Keratinocyte (primary cell): ENCODE data around the gene WDR17. TPM values are rescaled to one million over a fixed set of nuclear protein-coding genes. Genes with fewer than 3 reads are reported as not detected.

Source experiments
- DNase-seq: peaks from one replicate; pipeline ENCODE4 v3.0.0-alpha.2; 2011; ENCODE audit warnings: low read depth, missing footprints, low spot score
- FAIRE-seq: peaks from 2 replicates; lab custom pipeline; 2011; peaks lifted over from hg19 to GRCh38; lab: Jason Lieb, UNC
- H2AFZ ChIP-seq: 2 replicates; pipeline ENCODE4 v1.6.0; 2012; ENCODE audit warnings: low read length, control low read depth, inconsistent platforms; ENCODE audit not compliant: control insufficient read depth
- H3K27ac ChIP-seq: 2 replicates; pipeline ENCODE4 v1.5.1; 2011; ENCODE audit warnings: low read length; ENCODE audit not compliant: control insufficient read depth, insufficient read depth
- H3K27me3 ChIP-seq: 3 replicates; pipeline ENCODE4 v1.6.0; 2011; ENCODE audit warnings: low read length; ENCODE audit not compliant: control insufficient read depth, insufficient read depth; ENCODE audit errors: extremely low read depth
- H3K36me3 ChIP-seq, 2 experiments: 2 replicates in 1 of 2; 3 replicates in 1 of 2; pipeline ENCODE4 v1.5.1; 2011; ENCODE audit warnings: low read length in 2 of 2, mild to moderate bottlenecking in 1 of 2; ENCODE audit not compliant: control insufficient read depth in 2 of 2, insufficient read depth in 2 of 2; ENCODE audit errors: extremely low read depth in 1 of 2
- H3K4me1 ChIP-seq: 3 replicates; pipeline ENCODE4 v1.5.1; 2011; ENCODE audit warnings: low read length; ENCODE audit not compliant: control insufficient read depth, insufficient read depth; ENCODE audit errors: extremely low read depth
- H3K4me2 ChIP-seq: 3 replicates; pipeline ENCODE4 v1.6.0; 2011; ENCODE audit warnings: low read depth, low read length; ENCODE audit not compliant: control insufficient read depth, insufficient read depth; ENCODE audit errors: extremely low read depth
- H3K4me3 ChIP-seq, 3 experiments: fragments of 200-600 bp in 1 of 3; sonication (generic) in 1 of 3; 2 replicates in 2 of 3; 3 replicates in 1 of 3; pipeline ENCODE4 v1.5.1; 2011 to 2016; ENCODE audit warnings: low read length in 3 of 3, mild to moderate bottlenecking in 3 of 3, control low read depth in 2 of 3, inconsistent platforms in 1 of 3, low read depth in 1 of 3, mixed read lengths in 1 of 3, mixed run types in 1 of 3, moderate library complexity in 1 of 3; ENCODE audit not compliant: control insufficient read depth in 2 of 3, insufficient read depth in 2 of 3; ENCODE audit errors: extremely low read depth in 1 of 3
- H3K79me2 ChIP-seq: 2 replicates; pipeline ENCODE4 v1.6.0; 2012; ENCODE audit warnings: low read length; ENCODE audit not compliant: control insufficient read depth, insufficient read depth
- H3K9ac ChIP-seq: 3 replicates; pipeline ENCODE4 v1.6.0; 2011; ENCODE audit warnings: low read length; ENCODE audit not compliant: control insufficient read depth, insufficient read depth; ENCODE audit errors: extremely low read depth
- H3K9me1 ChIP-seq: 3 replicates; pipeline ENCODE4 v1.6.0; 2011; ENCODE audit warnings: low read length; ENCODE audit not compliant: control insufficient read depth, insufficient read depth; ENCODE audit errors: extremely low read depth
- H3K9me3 ChIP-seq: 2 replicates; pipeline ENCODE4 v1.5.1; 2012; ENCODE audit warnings: low read depth, low read length; ENCODE audit not compliant: control insufficient read depth
- H4K20me1 ChIP-seq: 3 replicates; pipeline ENCODE4 v1.6.0; 2011; ENCODE audit warnings: low read length; ENCODE audit not compliant: control insufficient read depth, insufficient read depth; ENCODE audit errors: extremely low read depth
- CTCF ChIP-seq, 3 experiments: IDR thresholded peaks in 1 of 3; conservative IDR thresholded peaks in 1 of 3; optimal IDR thresholded peaks in 1 of 3; 2 replicates in 2 of 3; 3 replicates in 1 of 3; pipeline versions ENCODE3 to v1.5.1; 2011; ENCODE audit warnings: low read length in 3 of 3, mild to moderate bottlenecking in 3 of 3, moderate library complexity in 2 of 3, control low read depth in 1 of 3, inconsistent platforms in 1 of 3; ENCODE audit not compliant: insufficient read depth in 2 of 3; ENCODE audit errors: extremely low read depth in 1 of 3
- EZH2 ChIP-seq: IDR thresholded peaks from one replicate; pipeline ENCODE4 v1.6.1; 2012; ENCODE audit warnings: inconsistent platforms, mild to moderate bottlenecking, low read length, moderate library complexity
- dilution Hi-C: fragments of 300-500 bp; cut with MboI; formaldehyde crosslinking; loops from one replicate; pipeline ENCODE4 v1.7.0; 2020; ENCODE audit warnings: low sequenced_read_pairs; ENCODE audit not compliant: extremely low pct_ligation_motif_present
- polyA plus RNA-seq, 5 experiments: library from polyadenylated mRNA; depleted of rRNA in 3 of 5; stranded (reverse) in 3 of 5; stranded (forward) in 1 of 5; unstranded in 1 of 5; fragments of >200 nt; gene quantifications; 1 replicate in 1 of 5; 2 replicates in 3 of 5; 3 replicates in 1 of 5; pipeline versions ENCODE4 v1.2.1 to v1.2.3, GENCODE V29; 2011 to 2012; ENCODE audit warnings: missing spikeins in 2 of 5, low read depth in 1 of 5, low replicate concordance in 1 of 5

WDR17 gene
- polyA plus RNA-seq, 1 donor (not counting 4 experiments of a cell fraction or from before 2014, with no cell fraction given) = 1.1 TPM

- Histone ChIP-seq H3K79me2 (no peaks in the 10 kb centered on the region), H2AFZ (no peak overlapping the region), H3K27me3 (no peaks in the 10 kb centered on the region), H3K9ac (no peak overlapping the region), H3K4me2 (no peak overlapping the region), H3K36me3 (no peaks in the 10 kb centered on the region), H3K9me1 (no peaks in the 10 kb centered on the region), H3K4me3 (no peak overlapping the region), H4K20me1 (no peaks in the 10 kb centered on the region), H3K27ac (no peak overlapping the region), H3K4me1 (peaks cover 4% of the 10 kb centered on the region), H3K9me3 (no peaks in the 10 kb centered on the region)
- FAIRE-seq (no peak), DNase-seq (no peak)
- dilution Hi-C loops = no loop called here
- TF ChIP-seq EZH2 (no peak), CTCF (optimal IDR thresholded peaks at IDR 0.05 in 1 of 3, IDR thresholded peaks at IDR 0.05 in 1 of 3, conservative IDR thresholded peaks at IDR 0.05 in 1 of 3; ENCODE audit: extremely low read depth in 1 of 3, insufficient read depth in 2 of 3, low read length in 3 of 3) (no peak)
Observed at GRCh38 chr4:176064539-176064938, 1.1 kb upstream of the WDR17 start.

GRCh38 chr4:176066757-176067156, 1.1 kb downstream of the WDR17 start:
- TF ChIP-seq EZH2 (no peak), CTCF (optimal IDR thresholded peaks at IDR 0.05 in 1 of 3, IDR thresholded peaks at IDR 0.05 in 1 of 3, conservative IDR thresholded peaks at IDR 0.05 in 1 of 3; ENCODE audit: extremely low read depth in 1 of 3, insufficient read depth in 2 of 3, low read length in 3 of 3) (no peak)
- H2AFZ ChIP-seq = no peak overlapping the region
- H3K9me1 ChIP-seq = no peaks in the 10 kb centered on the region
- peaks cover 4% of the 10 kb centered on the region for H3K4me1 ChIP-seq
- no peaks in the 10 kb centered on the region for H4K20me1 ChIP-seq
- H3K9ac ChIP-seq = no peak overlapping the region
- H3K4me2 ChIP-seq = no peak overlapping the region
- dilution Hi-C loops = no loop called here
- no peaks in the 10 kb centered on the region for H3K79me2 ChIP-seq
- no peaks in the 10 kb centered on the region for H3K36me3 ChIP-seq
- no peaks in the 10 kb centered on the region for H3K27me3 ChIP-seq
- FAIRE-seq (no peak), DNase-seq (no peak)
- H3K27ac ChIP-seq = no peak overlapping the region
- H3K9me3 ChIP-seq = no peaks in the 10 kb centered on the region
- no peak overlapping the region for H3K4me3 ChIP-seq
